Measurements from ENCODE around the gene STK38.
"Not testable (repeated sequence)": the region's sequence is repeated elsewhere in the genome, so short reads cannot be mapped to it uniquely, and the experiment has no call there.

STK38 gene

GRCh38 chr6:36590237-36590636 lies 43.0 kb upstream of the STK38 start:
- TF ChIP-seq, protein P1, sequence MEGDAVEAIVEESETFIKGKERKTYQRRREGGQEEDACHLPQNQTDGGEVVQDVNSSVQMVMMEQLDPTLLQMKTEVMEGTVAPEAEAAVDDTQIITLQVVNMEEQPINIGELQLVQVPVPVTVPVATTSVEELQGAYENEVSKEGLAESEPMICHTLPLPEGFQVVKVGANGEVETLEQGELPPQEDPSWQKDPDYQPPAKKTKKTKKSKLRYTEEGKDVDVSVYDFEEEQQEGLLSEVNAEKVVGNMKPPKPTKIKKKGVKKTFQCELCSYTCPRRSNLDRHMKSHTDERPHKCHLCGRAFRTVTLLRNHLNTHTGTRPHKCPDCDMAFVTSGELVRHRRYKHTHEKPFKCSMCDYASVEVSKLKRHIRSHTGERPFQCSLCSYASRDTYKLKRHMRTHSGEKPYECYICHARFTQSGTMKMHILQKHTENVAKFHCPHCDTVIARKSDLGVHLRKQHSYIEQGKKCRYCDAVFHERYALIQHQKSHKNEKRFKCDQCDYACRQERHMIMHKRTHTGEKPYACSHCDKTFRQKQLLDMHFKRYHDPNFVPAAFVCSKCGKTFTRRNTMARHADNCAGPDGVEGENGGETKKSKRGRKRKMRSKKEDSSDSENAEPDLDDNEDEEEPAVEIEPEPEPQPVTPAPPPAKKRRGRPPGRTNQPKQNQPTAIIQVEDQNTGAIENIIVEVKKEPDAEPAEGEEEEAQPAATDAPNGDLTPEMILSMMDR (IDR thresholded peaks at IDR 0.05; ENCODE audit: control insufficient read depth, extremely low read depth, insufficient read depth), result no peak
- H3K4me3 ChIP-seq (ENCODE audit: low read depth, low read length), result no peak overlapping the region
- DNase-seq (ENCODE audit: low read depth), result no peak

DNA sequence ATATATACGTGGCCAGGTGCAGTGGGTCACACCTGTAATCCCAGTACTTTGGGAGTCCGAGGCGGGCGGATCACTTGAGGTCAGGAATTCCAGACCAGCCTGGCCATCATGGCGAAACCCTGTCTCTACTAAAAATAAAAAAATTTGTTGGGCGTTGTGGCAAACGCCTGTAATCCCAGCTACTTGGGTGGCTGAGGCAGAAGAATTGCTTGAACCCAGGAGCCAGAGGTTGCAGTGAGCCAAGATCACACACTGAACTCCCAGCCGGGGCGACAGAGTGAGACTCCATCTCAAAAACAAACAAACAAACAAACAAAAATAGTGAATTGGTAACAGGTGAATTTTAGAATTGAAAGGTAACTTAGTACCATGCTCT lies 41.7 kb upstream of the STK38 start:
- not testable (repeated sequence) for H3K4me3 ChIP-seq (ENCODE audit: low read depth, low read length); DNase-seq (ENCODE audit: low read depth)

GRCh38 chr6:36586606-36587005 lies 39.3 kb upstream of the STK38 start:
- TF ChIP-seq, protein P1 (IDR thresholded peaks at IDR 0.05; ENCODE audit: control insufficient read depth, extremely low read depth, insufficient read depth), result no peak
- DNase-seq (ENCODE audit: low read depth), result no peak
- H3K4me3 ChIP-seq (ENCODE audit: low read depth, low read length), result no peak overlapping the region

DNA sequence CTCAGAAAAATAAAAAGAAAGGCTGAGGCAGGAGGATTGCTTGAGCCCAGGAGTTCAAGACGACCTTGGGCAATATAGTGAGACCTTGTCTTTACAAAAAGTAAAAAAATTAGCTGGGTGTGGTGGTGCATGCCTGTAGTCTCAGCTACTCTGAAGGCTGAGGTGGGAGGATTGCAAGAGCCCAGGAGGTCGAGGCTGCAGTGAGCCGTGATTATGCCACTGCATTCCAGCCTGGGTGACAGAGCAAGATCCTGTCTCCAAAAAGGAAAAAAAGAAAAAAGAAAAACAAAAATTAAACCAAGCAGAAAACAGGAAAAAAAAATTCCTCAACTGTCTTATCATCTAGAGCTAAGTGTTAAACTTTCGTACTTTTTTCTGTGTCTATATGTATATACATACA lies 34.4 kb upstream of the STK38 start:
- TF ChIP-seq, protein P1 (IDR thresholded peaks at IDR 0.05; ENCODE audit: control insufficient read depth, extremely low read depth, insufficient read depth), result no peak
- DNase-seq (ENCODE audit: low read depth), result no peak
- no peak overlapping the region for H3K4me3 ChIP-seq (ENCODE audit: low read depth, low read length)

DNA sequence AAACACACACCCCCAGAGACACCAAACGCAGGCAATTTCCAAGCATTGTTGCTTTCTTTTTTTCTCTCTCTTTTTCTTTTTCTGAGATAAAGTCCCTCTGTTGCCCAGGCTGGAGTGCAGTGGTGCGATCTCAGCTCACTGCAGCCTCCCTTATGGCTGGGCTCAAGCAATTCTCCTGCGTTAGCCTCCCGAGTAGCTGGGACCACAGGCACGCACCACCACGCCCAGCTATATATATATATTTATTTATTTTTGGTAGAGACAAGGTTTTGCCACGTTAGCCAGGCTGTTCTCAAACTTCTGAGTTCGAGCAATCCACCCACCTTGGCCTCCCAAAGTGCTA lies 32.9 kb upstream of the STK38 start:
- TF ChIP-seq, protein P1 (IDR thresholded peaks at IDR 0.05; ENCODE audit: control insufficient read depth, extremely low read depth, insufficient read depth), result no peak
- no peak overlapping the region for H3K4me3 ChIP-seq (ENCODE audit: low read depth, low read length)
- no peak for DNase-seq (ENCODE audit: low read depth)

GRCh38 chr6:36578431-36578830 lies 31.2 kb upstream of the STK38 start:
- H3K4me3 ChIP-seq (ENCODE audit: low read depth, low read length), result no peak overlapping the region
- no peak for DNase-seq (ENCODE audit: low read depth)
- TF ChIP-seq, protein P1 (IDR thresholded peaks at IDR 0.05; ENCODE audit: control insufficient read depth, extremely low read depth, insufficient read depth), result no peak

DNA sequence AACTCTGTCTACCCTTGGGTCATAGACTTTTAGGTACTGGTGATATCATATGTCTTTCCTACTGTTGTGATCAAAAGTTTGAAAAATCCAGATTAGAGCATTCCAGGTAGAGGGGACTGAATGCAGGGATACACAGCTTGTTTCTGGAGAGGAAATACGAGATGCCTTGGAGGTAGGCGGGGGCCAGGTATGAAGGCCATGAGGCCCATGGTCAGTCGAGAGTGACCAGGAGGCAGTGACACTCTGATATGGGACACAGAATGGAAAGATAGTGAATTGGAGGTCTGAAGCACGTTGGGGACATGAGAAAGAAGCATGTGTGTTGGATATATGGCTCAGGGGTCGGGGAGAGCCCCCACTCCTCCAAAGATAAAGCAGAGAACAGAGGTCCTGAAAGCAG lies 30.8 kb upstream of the STK38 start:
- no peak overlapping the region for H3K4me3 ChIP-seq (ENCODE audit: low read depth, low read length)
- no peak for DNase-seq (ENCODE audit: low read depth)
- TF ChIP-seq, protein P1 (IDR thresholded peaks at IDR 0.05; ENCODE audit: control insufficient read depth, extremely low read depth, insufficient read depth), result no peak

GRCh38 chr6:36577301-36577700 lies 30.0 kb upstream of the STK38 start:
- DNase-seq (ENCODE audit: low read depth), result no peak
- no peak overlapping the region for H3K4me3 ChIP-seq (ENCODE audit: low read depth, low read length)
- TF ChIP-seq, protein P1 (IDR thresholded peaks at IDR 0.05; ENCODE audit: control insufficient read depth, extremely low read depth, insufficient read depth), result no peak
